Central memory CD8-positive, alpha-beta T cell (primary cell): ENCODE results near the gene TRIO.

Source experiments
- ATAC-seq: fragments of 150-1000 bp; cut with Tn5 transposase; replicated peaks from 2 replicates; pipeline ENCODE4 v1.10.0; 2022; ENCODE audit warnings: mild to moderate bottlenecking, moderate FRiP score, moderate number of reproducible peaks; ENCODE audit not compliant: poor library complexity, severe bottlenecking; ENCODE audit errors: extremely low read depth
- DNase-seq, 2 donors: peaks; one replicate each; pipeline ENCODE4 v3.0.0; 2021; ENCODE audit warnings: low spot score in 2 of 2
- H3K27ac Mint-ChIP-seq: one replicate; pipeline ENCODE4 v1.8.0; 2022; ENCODE audit warnings: low read depth, mild to moderate bottlenecking, moderate library complexity, mixed read lengths
- H3K27me3 Mint-ChIP-seq: one replicate; pipeline ENCODE4 v1.8.0; 2022; ENCODE audit warnings: mixed read lengths
- H3K36me3 Mint-ChIP-seq: one replicate; pipeline ENCODE4 v1.8.0; 2022; ENCODE audit warnings: mild to moderate bottlenecking, moderate library complexity, mixed read lengths; ENCODE audit not compliant: insufficient read depth
- H3K4me1 Mint-ChIP-seq: one replicate; pipeline ENCODE4 v1.8.0; 2022; ENCODE audit warnings: mixed read lengths
- H3K4me3 Mint-ChIP-seq: one replicate; pipeline ENCODE4 v1.8.0; 2022; ENCODE audit warnings: mild to moderate bottlenecking, moderate library complexity, mixed read lengths
- H3K9me3 Mint-ChIP-seq: one replicate; pipeline ENCODE4 v1.8.0; 2022; ENCODE audit warnings: mixed read lengths

The TRIO gene

DNA sequence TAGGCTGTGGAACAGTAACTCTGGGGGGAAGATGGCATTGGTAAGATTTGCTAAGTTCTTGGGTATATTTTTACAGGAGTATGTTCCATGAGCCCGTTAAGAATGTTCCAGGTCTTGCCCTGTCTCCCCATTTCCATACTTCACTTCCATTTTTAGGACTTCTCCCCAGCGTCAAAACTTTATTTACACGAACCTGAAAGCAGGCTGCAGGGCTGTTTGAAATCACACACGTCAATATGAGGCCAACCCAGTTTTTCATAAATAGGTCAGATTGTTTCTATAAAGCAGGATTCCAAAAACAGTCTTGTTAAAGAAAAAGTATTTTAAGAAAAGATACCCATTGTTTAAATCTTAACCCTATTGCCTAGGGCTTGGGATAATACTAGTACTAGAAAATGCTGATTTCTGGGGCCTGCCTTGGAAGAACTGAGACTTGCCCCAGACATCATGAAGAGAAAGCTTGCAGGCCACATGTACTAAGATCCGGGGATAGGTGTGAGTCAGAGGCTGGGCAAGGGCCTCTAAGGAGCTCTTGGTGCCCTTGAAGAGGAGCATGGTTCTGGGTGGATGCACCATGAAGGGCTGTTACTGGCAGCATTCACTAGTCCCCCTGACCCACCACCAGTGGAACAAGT lies 24.2 kb downstream of the TRIO start:
- no peak for DNase-seq
- no peak overlapping the region for H3K27ac Mint-ChIP-seq
- H3K4me3 Mint-ChIP-seq = no peak overlapping the region

GRCh38 chr5:14168144-14168792 lies 25.1 kb downstream of the TRIO start:
- no peak overlapping the region for H3K27ac Mint-ChIP-seq
- H3K4me3 Mint-ChIP-seq = no peak overlapping the region
- DNase-seq (no peak), ATAC-seq (peak; percentile 43)
- peaks cover 6% of the 10 kb centered on the region for H3K27me3 Mint-ChIP-seq
- no peaks in the 10 kb centered on the region for H3K9me3 Mint-ChIP-seq
- no peaks in the 10 kb centered on the region for H3K36me3 Mint-ChIP-seq
- H3K4me1 Mint-ChIP-seq = peaks cover 11% of the 10 kb centered on the region

More for the DNA sequence above, 24.2 kb downstream of the TRIO start:
- peaks cover 6% of the 10 kb centered on the region for H3K27me3 Mint-ChIP-seq
- ATAC-seq = no peak
- H3K36me3 Mint-ChIP-seq = no peaks in the 10 kb centered on the region
- peaks cover 5% of the 10 kb centered on the region for H3K4me1 Mint-ChIP-seq
- no peaks in the 10 kb centered on the region for H3K9me3 Mint-ChIP-seq

GRCh38 chr5:14168793-14169262 lies 25.7 kb downstream of the TRIO start:
- Mint-ChIP-seq H3K4me1 (peaks cover 11% of the 10 kb centered on the region), H3K27ac (no peak overlapping the region), H3K36me3 (no peaks in the 10 kb centered on the region), H3K9me3 (no peaks in the 10 kb centered on the region), H3K27me3 (peaks cover 6% of the 10 kb centered on the region), H3K4me3 (no peak overlapping the region)
- ATAC-seq (no peak), DNase-seq (no peak)

- Mint-ChIP-seq H3K27me3 (peaks cover 6% of the 10 kb centered on the region), H3K27ac (peak overlapping the region; percentile 14), H3K4me1 (peaks cover 11% of the 10 kb centered on the region), H3K4me3 (no peak overlapping the region), H3K9me3 (no peaks in the 10 kb centered on the region), H3K36me3 (no peaks in the 10 kb centered on the region)
- DNase-seq = no peak
- ATAC-seq = no peak
Observed at GRCh38 chr5:14171046-14171445, 27.9 kb downstream of the TRIO start.

DNA sequence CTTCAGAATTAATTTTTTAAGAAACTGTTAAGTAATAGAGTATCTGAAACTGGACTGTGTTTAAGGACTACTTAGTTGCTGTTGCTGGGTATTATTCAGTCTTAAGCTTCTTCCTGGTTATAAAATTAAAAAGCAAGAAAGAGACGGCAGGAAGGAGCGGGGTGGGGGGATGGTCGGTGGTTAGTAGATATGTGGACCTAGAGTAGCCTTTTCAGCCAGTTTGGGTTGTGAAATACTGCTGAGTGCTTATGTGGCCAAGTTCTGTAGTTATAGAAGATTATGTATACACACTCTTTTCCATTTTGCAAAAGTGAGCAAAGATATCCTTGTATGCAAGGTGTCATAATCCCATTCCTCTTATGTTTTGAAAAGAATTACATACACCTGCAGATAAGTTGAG lies 28.5 kb downstream of the TRIO start:
- H3K4me3 Mint-ChIP-seq = no peak overlapping the region
- peaks cover 6% of the 10 kb centered on the region for H3K27me3 Mint-ChIP-seq
- DNase-seq (no peak), ATAC-seq (no peak)
- H3K4me1 Mint-ChIP-seq = peaks cover 11% of the 10 kb centered on the region
- H3K36me3 Mint-ChIP-seq = no peaks in the 10 kb centered on the region
- H3K27ac Mint-ChIP-seq = peak overlapping the region; percentile 14
- no peaks in the 10 kb centered on the region for H3K9me3 Mint-ChIP-seq

GRCh38 chr5:14172149-14172795 lies 29.1 kb downstream of the TRIO start:
- Mint-ChIP-seq H3K9me3 (no peaks in the 10 kb centered on the region), H3K27me3 (peaks cover 6% of the 10 kb centered on the region), H3K4me3 (no peak overlapping the region), H3K27ac (no peak overlapping the region), H3K4me1 (peaks cover 11% of the 10 kb centered on the region), H3K36me3 (no peaks in the 10 kb centered on the region)
- DNase-seq = no peak
- ATAC-seq = no peak

DNA sequence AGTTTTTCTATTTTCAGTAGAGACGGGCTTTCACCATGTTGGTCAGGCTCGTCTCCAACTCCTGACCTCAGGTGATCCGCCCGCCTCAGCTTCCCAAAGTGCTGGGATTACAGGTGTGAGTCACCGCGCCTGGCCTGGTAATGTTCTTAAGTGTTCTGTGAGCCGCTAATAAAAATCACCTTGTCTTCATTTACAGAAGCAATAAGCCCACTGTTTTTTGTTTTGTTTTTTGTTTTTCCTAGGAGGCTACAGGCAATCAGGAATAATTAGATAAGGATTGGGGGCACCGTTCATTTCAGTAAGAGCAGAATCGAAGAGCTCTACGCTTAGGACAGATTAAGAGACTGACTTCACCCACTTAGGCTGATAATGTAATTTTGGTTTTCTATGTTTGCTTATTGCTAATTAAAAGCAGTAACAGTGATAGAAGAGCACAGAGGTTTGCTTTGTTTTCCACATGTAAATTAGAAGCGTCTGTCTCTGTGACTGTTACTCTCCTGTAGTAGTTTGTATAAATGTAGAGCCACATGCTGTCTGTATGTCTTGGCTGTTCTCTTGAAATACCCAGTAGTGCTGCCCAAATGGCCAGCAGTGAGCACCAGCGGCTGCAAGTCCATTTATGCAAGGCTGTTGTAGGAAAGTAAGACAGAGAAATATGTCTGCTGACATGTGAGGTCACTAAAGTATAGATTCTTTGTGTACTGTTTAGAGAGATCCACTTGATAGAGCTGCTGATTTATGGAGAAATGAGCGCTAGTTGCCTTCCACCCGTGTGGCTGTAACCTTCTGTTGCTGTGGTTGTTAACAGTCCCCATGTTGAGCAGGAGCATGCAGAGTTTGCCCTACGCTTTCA lies 30.5 kb downstream of the TRIO start:
- Mint-ChIP-seq H3K36me3 (no peaks in the 10 kb centered on the region), H3K27me3 (peaks cover 6% of the 10 kb centered on the region), H3K4me1 (peaks cover 7% of the 10 kb centered on the region), H3K9me3 (no peaks in the 10 kb centered on the region), H3K27ac (no peak overlapping the region), H3K4me3 (no peak overlapping the region)
- ATAC-seq (no peak), DNase-seq (no peak)

- H3K4me1 Mint-ChIP-seq = peaks cover 6% of the 10 kb centered on the region
- no peak overlapping the region for H3K27ac Mint-ChIP-seq
- H3K9me3 Mint-ChIP-seq = no peaks in the 10 kb centered on the region
- peaks cover 6% of the 10 kb centered on the region for H3K27me3 Mint-ChIP-seq
- no peak for DNase-seq
- no peak for ATAC-seq
- H3K4me3 Mint-ChIP-seq = no peak overlapping the region
- no peaks in the 10 kb centered on the region for H3K36me3 Mint-ChIP-seq
Observed at GRCh38 chr5:14174230-14174636, 31.1 kb downstream of the TRIO start.

GRCh38 chr5:14175381-14175780 lies 32.2 kb downstream of the TRIO start:
- ATAC-seq (no peak), DNase-seq (no peak)
- no peaks in the 10 kb centered on the region for H3K9me3 Mint-ChIP-seq
- H3K4me1 Mint-ChIP-seq = peaks cover 6% of the 10 kb centered on the region
- no peaks in the 10 kb centered on the region for H3K36me3 Mint-ChIP-seq
- no peak overlapping the region for H3K27ac Mint-ChIP-seq
- H3K27me3 Mint-ChIP-seq = no peaks in the 10 kb centered on the region
- H3K4me3 Mint-ChIP-seq = no peak overlapping the region

DNA sequence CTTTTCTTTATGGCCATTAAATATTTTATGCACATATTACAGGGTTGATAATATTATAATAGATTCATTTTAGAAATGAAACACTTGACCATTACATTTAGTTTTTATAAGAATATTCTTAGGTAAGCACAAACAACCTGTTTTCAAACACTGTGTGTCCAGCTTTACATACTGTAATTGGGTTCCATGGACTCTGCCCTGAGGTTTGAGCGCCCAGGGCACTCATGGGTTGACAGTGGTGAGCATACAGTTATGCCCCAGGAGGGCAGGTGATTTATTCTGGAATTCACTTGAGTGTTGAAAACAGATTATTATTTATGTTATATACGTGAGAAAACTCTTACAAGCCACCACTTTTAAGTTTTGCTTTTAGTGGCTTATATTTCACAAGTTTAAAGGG lies 33.7 kb downstream of the TRIO start:
- no peak for DNase-seq
- no peak for ATAC-seq
- no peaks in the 10 kb centered on the region for H3K36me3 Mint-ChIP-seq
- peaks cover 6% of the 10 kb centered on the region for H3K4me1 Mint-ChIP-seq
- H3K27me3 Mint-ChIP-seq = no peaks in the 10 kb centered on the region
- H3K27ac Mint-ChIP-seq = no peak overlapping the region
- no peak overlapping the region for H3K4me3 Mint-ChIP-seq
- no peaks in the 10 kb centered on the region for H3K9me3 Mint-ChIP-seq

DNA sequence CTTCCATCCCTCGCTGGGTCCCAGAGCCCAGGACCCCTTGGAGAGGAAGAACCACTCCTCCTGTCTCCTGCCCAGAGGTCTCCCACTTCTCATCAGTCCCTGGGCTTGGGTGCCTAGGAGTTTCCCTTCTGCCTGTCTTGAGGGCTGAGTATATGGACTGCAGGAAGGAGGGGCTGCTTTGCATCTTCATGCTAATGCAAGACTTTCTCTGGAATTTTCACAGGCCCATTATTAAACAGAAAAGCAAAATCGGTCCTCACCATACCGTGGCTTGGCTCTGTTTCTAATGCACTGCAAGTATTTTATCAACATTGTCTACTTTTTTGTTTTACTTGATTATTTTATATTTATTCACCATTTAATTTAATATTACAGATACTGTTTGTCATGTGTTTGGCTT lies 34.5 kb downstream of the TRIO start:
- H3K9me3 Mint-ChIP-seq = no peaks in the 10 kb centered on the region
- no peaks in the 10 kb centered on the region for H3K36me3 Mint-ChIP-seq
- H3K27ac Mint-ChIP-seq = no peak overlapping the region
- no peak for DNase-seq
- H3K27me3 Mint-ChIP-seq = no peaks in the 10 kb centered on the region
- no peak for ATAC-seq
- H3K4me3 Mint-ChIP-seq = no peak overlapping the region
- peaks cover 3% of the 10 kb centered on the region for H3K4me1 Mint-ChIP-seq

DNA sequence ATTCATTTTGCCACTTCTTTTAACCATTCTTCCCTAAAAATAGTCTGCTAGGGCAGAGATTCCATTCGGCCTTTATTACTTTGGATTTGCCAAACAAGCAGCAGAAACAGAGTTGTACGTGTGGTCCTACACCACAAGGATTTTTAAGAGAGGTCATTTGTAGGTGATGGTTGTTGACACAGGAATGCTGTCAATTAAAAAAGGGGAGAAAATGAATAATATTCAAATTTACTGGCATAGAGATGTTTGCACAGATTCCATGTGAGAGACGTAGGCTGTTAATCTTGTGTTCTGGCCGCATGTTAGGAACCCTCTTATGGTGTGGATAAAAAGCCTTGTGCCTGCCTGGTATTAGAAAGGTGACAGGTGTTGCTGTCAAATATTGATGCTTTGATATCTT lies 34.9 kb downstream of the TRIO start:
- Mint-ChIP-seq H3K9me3 (no peaks in the 10 kb centered on the region), H3K4me3 (no peak overlapping the region), H3K4me1 (no peaks in the 10 kb centered on the region), H3K36me3 (no peaks in the 10 kb centered on the region), H3K27me3 (no peaks in the 10 kb centered on the region), H3K27ac (no peak overlapping the region)
- no peak for ATAC-seq
- no peak for DNase-seq
